HepG2 (cell line): Measurements from ENCODE around the gene P4HTM. TPM values are rescaled to one million over a fixed set of nuclear protein-coding genes. Genes with fewer than 3 reads are reported as not detected.

Experiments
- AHR ChIP-seq: IDR thresholded peaks from 2 replicates; pipeline ENCODE4 v1.6.1; 2018; ENCODE audit warnings: missing genetic modification reagents, missing compliant biosample characterization
- DNMT3B ChIP-seq: conservative IDR thresholded peaks from 2 replicates; pipeline ENCODE4 v1.6.1; 2016; ENCODE audit warnings: missing biosample characterization, control low read depth
- JUNB ChIP-seq: sonication (generic); formaldehyde crosslinking; IDR thresholded peaks from 2 replicates; pipeline ENCODE4 v1.8.0; 2022; ENCODE audit warnings: missing genetic modification reagents, mild to moderate bottlenecking, borderline replicate concordance
- KLF9 ChIP-seq: IDR thresholded peaks from 2 replicates; pipeline ENCODE4 v1.6.1; 2016; ENCODE audit warnings: low read depth
- NPAS2 ChIP-seq: sonication (generic); formaldehyde crosslinking; IDR thresholded peaks from 2 replicates; pipeline ENCODE4 v1.8.0; 2022; ENCODE audit warnings: mild to moderate bottlenecking, missing genetic modification reagents, borderline replicate concordance
- POGZ ChIP-seq: sonication (generic); formaldehyde crosslinking; IDR thresholded peaks from 2 replicates; pipeline ENCODE4 v1.4.0; 2020; ENCODE audit warnings: mild to moderate bottlenecking, missing genetic modification reagents
- STAT5B ChIP-seq: sonication (generic); formaldehyde crosslinking; IDR thresholded peaks from 2 replicates; pipeline ENCODE4 v1.4.0; 2020; ENCODE audit warnings: missing genetic modification reagents
- U2AF1 ChIP-seq: fragments of 200-400 bp; formaldehyde crosslinking; optimal IDR thresholded peaks from 2 replicates; pipeline ENCODE3; 2017; ENCODE audit warnings: mild to moderate bottlenecking, low read depth, low read length
- ZBTB38 ChIP-seq: sonication (generic); formaldehyde crosslinking; IDR thresholded peaks from 2 replicates; pipeline ENCODE4 v1.5.1; 2020; ENCODE audit warnings: mild to moderate bottlenecking, missing genetic modification reagents
- ZBTB42 ChIP-seq: sonication (generic); formaldehyde crosslinking; IDR thresholded peaks from 2 replicates; pipeline ENCODE4 v1.5.0; 2020; ENCODE audit warnings: mild to moderate bottlenecking, missing genetic modification reagents
- ZFP36 ChIP-seq: fragments of 150-350 bp; IDR thresholded peaks from 2 replicates; pipeline ENCODE4 v1.6.1; 2018; ENCODE audit warnings: borderline replicate concordance, low read length, low read depth; ENCODE audit not compliant: partially characterized antibody
- ZNF124 ChIP-seq: sonication (generic); formaldehyde crosslinking; IDR thresholded peaks from 2 replicates; pipeline ENCODE4 v1.4.0; 2020; ENCODE audit warnings: missing genetic modification reagents
- ZNF570 ChIP-seq: sonication (generic); formaldehyde crosslinking; IDR thresholded peaks from 2 replicates; pipeline ENCODE4 v1.4.0; 2020; ENCODE audit warnings: mild to moderate bottlenecking, missing genetic modification reagents, borderline replicate concordance
- ZNF589 ChIP-seq: sonication (generic); formaldehyde crosslinking; conservative IDR thresholded peaks from 2 replicates; pipeline ENCODE4 v1.8.0; 2022; ENCODE audit warnings: mild to moderate bottlenecking, moderate library complexity, missing genetic modification reagents
- ZNF616 ChIP-seq: sonication (generic); formaldehyde crosslinking; IDR thresholded peaks from 2 replicates; pipeline ENCODE4 v1.5.0; 2020; ENCODE audit warnings: low read depth, mild to moderate bottlenecking, missing genetic modification reagents
- ZNF772 ChIP-seq: sonication (generic); formaldehyde crosslinking; IDR thresholded peaks from 2 replicates; pipeline ENCODE4 v1.5.0; 2020; ENCODE audit warnings: mild to moderate bottlenecking, missing genetic modification reagents
- polyA plus RNA-seq, 8 experiments: library from polyadenylated mRNA; depleted of rRNA in 3 of 8; stranded (reverse) in 7 of 8; unstranded in 1 of 8; fragments of >200 nt; fragmentation: Illumina TruSeq in 4 of 8; extraction: Trizol in 4 of 8; gene quantifications; 2 replicates each; pipeline versions ENCODE4 v1.2.1 to v1.2.3, GENCODE V29; 2011 to 2016; ENCODE audit warnings: low read depth in 4 of 8, missing spikeins in 1 of 8, mixed read lengths in 1 of 8; ENCODE audit not compliant: insufficient read depth in 1 of 8
- total RNA-seq, 5 experiments: library from RNA; depleted of rRNA; stranded (reverse); fragments of >200 nt; fragmentation: Illumina TruSeq; extraction: Trizol; gene quantifications; 2 replicates each; pipeline ENCODE4 v1.2.3, GENCODE V29; 2016; ENCODE audit warnings: low read depth in 1 of 5
- TF ChIP-seq, protein P1 (sequence below): IDR thresholded peaks from 2 replicates; pipeline ENCODE4 v1.6.1; 2016; ENCODE audit warnings: low read depth, borderline replicate concordance
- TF ChIP-seq, protein P2 (sequence below): sonication (generic); formaldehyde crosslinking; IDR thresholded peaks from 2 replicates; pipeline ENCODE4 v1.4.0; 2020; ENCODE audit warnings: missing genetic modification reagents
- TF ChIP-seq, protein P3 (sequence below): sonication (generic); formaldehyde crosslinking; IDR thresholded peaks from 2 replicates; pipeline ENCODE4 v1.5.0; 2020; ENCODE audit warnings: mild to moderate bottlenecking, missing genetic modification reagents, borderline replicate concordance
- TF ChIP-seq, protein P4 (sequence below): sonication (generic); formaldehyde crosslinking; conservative IDR thresholded peaks from 2 replicates; pipeline ENCODE4 v1.4.0; 2020; ENCODE audit warnings: missing genetic modification reagents
- TF ChIP-seq, protein P5 (sequence below): sonication (generic); formaldehyde crosslinking; IDR thresholded peaks from 2 replicates; pipeline ENCODE4 v1.5.0; 2020; ENCODE audit warnings: missing genetic modification reagents

Gene P4HTM
- total and polyA plus RNA-seq, 2 of the 13 experiments (the other 11 are each of a cell fraction or from before 2014, with no cell fraction given) = 0.01 TPM; not detected in 1

DNA sequence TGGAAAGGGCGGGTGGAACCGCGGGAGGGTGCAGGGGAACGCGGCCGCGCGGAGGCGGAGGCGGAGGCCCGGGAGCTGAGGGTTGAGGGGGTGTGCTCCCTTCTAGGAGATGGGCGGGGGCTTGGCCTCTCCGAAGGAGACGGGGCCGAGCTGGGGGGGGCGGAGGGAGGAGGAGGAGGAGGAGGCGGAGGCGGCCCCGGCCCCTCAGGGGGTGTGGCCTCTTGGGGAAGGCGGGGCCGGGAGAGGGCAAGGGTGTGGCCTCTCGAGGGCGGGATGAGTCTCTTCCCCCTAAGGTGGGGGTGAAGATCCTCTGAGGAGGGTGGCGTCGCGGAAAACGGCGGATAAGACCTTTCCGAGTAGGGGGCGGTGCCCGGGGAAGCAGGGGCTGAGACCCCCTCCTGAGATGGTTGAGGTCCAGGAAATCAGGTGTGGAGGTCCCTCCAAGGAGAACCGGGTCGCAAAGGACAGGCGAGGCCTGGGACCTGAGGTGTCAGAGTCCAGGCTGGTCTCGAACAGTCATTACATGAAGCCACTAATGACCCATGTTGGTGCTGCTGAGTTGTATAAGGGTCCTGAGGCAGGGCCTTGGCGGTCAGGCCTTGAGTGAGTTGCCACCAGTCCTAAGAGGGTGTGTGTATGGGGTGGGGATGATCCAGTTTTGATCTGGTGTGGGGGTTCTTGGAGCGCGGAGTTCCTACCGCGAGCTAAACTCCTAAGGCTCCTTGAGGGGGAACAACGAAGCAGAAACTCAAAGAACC lies 17.9 kb downstream of the P4HTM start (continued):
- TF ChIP-seq ZNF589 (CRISPR knock-in tag) = 0 out of 2 replicates have a peak, but pooled peaks have one; percentile 5
- no peak for TF ChIP-seq ZNF124 (CRISPR knock-in tag)
- no peak for TF ChIP-seq ZFP36
- TF ChIP-seq ZBTB42 (CRISPR knock-in tag) = no peak
- TF ChIP-seq, protein P1, sequence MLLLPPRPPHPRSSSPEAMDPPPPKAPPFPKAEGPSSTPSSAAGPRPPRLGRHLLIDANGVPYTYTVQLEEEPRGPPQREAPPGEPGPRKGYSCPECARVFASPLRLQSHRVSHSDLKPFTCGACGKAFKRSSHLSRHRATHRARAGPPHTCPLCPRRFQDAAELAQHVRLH = 0 out of 2 replicates have a peak, but pooled peaks have one; percentile 19
- TF ChIP-seq, protein P2, sequence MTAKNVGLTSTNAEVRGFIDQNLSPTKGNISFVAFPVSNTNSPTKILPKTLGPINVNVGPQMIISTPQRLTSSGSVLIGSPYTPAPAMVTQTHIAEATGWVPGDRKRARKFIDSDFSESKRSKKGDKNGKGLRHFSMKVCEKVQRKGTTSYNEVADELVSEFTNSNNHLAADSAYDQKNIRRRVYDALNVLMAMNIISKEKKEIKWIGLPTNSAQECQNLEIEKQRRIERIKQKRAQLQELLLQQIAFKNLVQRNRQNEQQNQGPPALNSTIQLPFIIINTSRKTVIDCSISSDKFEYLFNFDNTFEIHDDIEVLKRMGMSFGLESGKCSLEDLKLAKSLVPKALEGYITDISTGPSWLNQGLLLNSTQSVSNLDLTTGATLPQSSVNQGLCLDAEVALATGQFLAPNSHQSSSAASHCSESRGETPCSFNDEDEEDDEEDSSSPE (CRISPR knock-in tag) = no peak
- no peak for TF ChIP-seq ZNF616 (CRISPR knock-in tag)
- TF ChIP-seq, protein P3, sequence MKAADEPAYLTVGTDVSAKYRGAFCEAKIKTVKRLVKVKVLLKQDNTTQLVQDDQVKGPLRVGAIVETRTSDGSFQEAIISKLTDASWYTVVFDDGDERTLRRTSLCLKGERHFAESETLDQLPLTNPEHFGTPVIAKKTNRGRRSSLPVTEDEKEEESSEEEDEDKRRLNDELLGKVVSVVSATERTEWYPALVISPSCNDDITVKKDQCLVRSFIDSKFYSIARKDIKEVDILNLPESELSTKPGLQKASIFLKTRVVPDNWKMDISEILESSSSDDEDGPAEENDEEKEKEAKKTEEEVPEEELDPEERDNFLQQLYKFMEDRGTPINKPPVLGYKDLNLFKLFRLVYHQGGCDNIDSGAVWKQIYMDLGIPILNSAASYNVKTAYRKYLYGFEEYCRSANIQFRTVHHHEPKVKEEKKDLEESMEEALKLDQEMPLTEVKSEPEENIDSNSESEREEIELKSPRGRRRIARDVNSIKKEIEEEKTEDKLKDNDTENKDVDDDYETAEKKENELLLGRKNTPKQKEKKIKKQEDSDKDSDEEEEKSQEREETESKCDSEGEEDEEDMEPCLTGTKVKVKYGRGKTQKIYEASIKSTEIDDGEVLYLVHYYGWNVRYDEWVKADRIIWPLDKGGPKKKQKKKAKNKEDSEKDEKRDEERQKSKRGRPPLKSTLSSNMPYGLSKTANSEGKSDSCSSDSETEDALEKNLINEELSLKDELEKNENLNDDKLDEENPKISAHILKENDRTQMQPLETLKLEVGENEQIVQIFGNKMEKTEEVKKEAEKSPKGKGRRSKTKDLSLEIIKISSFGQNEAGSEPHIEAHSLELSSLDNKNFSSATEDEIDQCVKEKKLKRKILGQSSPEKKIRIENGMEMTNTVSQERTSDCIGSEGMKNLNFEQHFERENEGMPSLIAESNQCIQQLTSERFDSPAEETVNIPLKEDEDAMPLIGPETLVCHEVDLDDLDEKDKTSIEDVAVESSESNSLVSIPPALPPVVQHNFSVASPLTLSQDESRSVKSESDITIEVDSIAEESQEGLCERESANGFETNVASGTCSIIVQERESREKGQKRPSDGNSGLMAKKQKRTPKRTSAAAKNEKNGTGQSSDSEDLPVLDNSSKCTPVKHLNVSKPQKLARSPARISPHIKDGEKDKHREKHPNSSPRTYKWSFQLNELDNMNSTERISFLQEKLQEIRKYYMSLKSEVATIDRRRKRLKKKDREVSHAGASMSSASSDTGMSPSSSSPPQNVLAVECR (CRISPR knock-in tag) = no peak
- TF ChIP-seq ZNF570 (CRISPR knock-in tag) = no peak
- TF ChIP-seq POGZ = no peak
- TF ChIP-seq KLF9 (CRISPR knock-in tag) = no peak
- no peak for TF ChIP-seq AHR (CRISPR knock-in tag)
- no peak for TF ChIP-seq JUNB
- TF ChIP-seq ZNF772 (CRISPR knock-in tag) = no peak
- TF ChIP-seq, protein P4, sequence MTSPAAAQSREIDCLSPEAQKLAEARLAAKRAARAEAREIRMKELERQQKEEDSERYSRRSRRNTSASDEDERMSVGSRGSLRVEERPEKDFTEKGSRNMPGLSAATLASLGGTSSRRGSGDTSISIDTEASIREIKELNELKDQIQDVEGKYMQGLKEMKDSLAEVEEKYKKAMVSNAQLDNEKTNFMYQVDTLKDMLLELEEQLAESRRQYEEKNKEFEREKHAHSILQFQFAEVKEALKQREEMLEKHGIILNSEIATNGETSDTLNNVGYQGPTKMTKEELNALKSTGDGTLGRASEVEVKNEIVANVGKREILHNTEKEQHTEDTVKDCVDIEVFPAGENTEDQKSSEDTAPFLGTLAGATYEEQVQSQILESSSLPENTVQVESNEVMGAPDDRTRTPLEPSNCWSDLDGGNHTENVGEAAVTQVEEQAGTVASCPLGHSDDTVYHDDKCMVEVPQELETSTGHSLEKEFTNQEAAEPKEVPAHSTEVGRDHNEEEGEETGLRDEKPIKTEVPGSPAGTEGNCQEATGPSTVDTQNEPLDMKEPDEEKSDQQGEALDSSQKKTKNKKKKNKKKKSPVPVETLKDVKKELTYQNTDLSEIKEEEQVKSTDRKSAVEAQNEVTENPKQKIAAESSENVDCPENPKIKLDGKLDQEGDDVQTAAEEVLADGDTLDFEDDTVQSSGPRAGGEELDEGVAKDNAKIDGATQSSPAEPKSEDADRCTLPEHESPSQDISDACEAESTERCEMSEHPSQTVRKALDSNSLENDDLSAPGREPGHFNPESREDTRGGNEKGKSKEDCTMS (CRISPR knock-in tag) = no peak
- TF ChIP-seq ZBTB38 = no peak
- TF ChIP-seq DNMT3B (CRISPR knock-in tag) = 0 out of 2 replicates have a peak, but pooled peaks have one; percentile 37
- TF ChIP-seq STAT5B = no peak
- TF ChIP-seq, protein P5, sequence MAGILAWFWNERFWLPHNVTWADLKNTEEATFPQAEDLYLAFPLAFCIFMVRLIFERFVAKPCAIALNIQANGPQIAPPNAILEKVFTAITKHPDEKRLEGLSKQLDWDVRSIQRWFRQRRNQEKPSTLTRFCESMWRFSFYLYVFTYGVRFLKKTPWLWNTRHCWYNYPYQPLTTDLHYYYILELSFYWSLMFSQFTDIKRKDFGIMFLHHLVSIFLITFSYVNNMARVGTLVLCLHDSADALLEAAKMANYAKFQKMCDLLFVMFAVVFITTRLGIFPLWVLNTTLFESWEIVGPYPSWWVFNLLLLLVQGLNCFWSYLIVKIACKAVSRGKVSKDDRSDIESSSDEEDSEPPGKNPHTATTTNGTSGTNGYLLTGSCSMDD (CRISPR knock-in tag) = no peak
- TF ChIP-seq NPAS2 (CRISPR knock-in tag) = no peak
- no peak for TF ChIP-seq U2AF1
